Endothelial cell of umbilical vein (primary cell): ENCODE data around the gene PRLR. TPM values are rescaled to one million over a fixed set of nuclear protein-coding genes. Genes with fewer than 3 reads are reported as not detected.

Source experiments
- BruUV-seq: library from RNA; stranded (reverse); fragments of 400-500 nt; replicated peaks from 2 replicates; lab custom pipeline; 2021; lab: Mats Ljungman, UMichigan
- CTCF ChIA-PET: fragments of 300-600, 350-600 bp; sonication (Branson Sonifier 250); formaldehyde crosslinking; loops from one replicate; lab custom pipeline; 2021; ENCODE audit warnings: antibody characterized with exemption, inconsistent platforms; lab: Charles Lee
- POLR2A ChIA-PET: fragments of 300-600, 350-600 bp; sonication (Branson Sonifier 250); formaldehyde crosslinking; loops from one replicate; lab custom pipeline; 2021; ENCODE audit warnings: antibody characterized with exemption, inconsistent platforms; lab: Charles Lee
- DNase-seq: peaks from one replicate; pipeline ENCODE4 v3.0.0-alpha.2; 2011; ENCODE audit warnings: low read depth, low spot score
- FAIRE-seq: peaks from 2 replicates; lab custom pipeline; 2011; peaks lifted over from hg19 to GRCh38; lab: Jason Lieb, UNC
- H2AFZ ChIP-seq: 2 replicates; pipeline ENCODE4 v1.6.0; 2012; ENCODE audit warnings: low read depth, low read length, control low read depth, inconsistent platforms
- H3K27ac ChIP-seq: 2 replicates; pipeline ENCODE4 v1.5.1; 2011; ENCODE audit warnings: low read depth, mild to moderate bottlenecking, control low read depth, low read length, moderate library complexity; ENCODE audit not compliant: insufficient read depth
- H3K27me3 ChIP-seq, 2 experiments: 2 replicates each; pipeline versions ENCODE4 v1.6.0 to v1.6.1; 2011; ENCODE audit warnings: low read length in 2 of 2, mixed read lengths in 1 of 2; ENCODE audit not compliant: control insufficient read depth in 2 of 2, insufficient read depth in 2 of 2
- H3K36me3 ChIP-seq, 2 experiments: 2 replicates in 1 of 2; 3 replicates in 1 of 2; pipeline ENCODE4 v1.5.1; 2011; ENCODE audit warnings: low read length in 2 of 2, mild to moderate bottlenecking in 1 of 2, moderate library complexity in 1 of 2; ENCODE audit not compliant: control insufficient read depth in 2 of 2, insufficient read depth in 2 of 2; ENCODE audit errors: extremely low read depth in 1 of 2
- H3K4me1 ChIP-seq: 3 replicates; pipeline ENCODE4 v1.5.1; 2011; ENCODE audit warnings: mild to moderate bottlenecking, low read length; ENCODE audit not compliant: control insufficient read depth, insufficient read depth; ENCODE audit errors: extremely low read depth
- H3K4me2 ChIP-seq: 2 replicates; pipeline ENCODE4 v1.6.1; 2011; ENCODE audit warnings: low read length, control low read depth, mixed read lengths; ENCODE audit not compliant: insufficient read depth
- H3K4me3 ChIP-seq, 3 experiments: fragments of 200-600 bp in 1 of 3; sonication (generic), shearing (Covaris generic) in 1 of 3; replicated peaks in 1 of 3; 2 replicates each; pipeline ENCODE4 v1.5.1; 2011 to 2016; ENCODE audit warnings: control low read depth in 3 of 3, low read length in 3 of 3, mild to moderate bottlenecking in 2 of 3, inconsistent platforms in 1 of 3, low read depth in 1 of 3, moderate library complexity in 1 of 3; ENCODE audit not compliant: insufficient read depth in 1 of 3
- H3K79me2 ChIP-seq: 2 replicates; pipeline ENCODE4 v1.6.0; 2012; ENCODE audit warnings: low read length, inconsistent platforms; ENCODE audit not compliant: control insufficient read depth, insufficient read depth
- H3K9ac ChIP-seq: replicated peaks from 2 replicates; pipeline ENCODE3; 2011; ENCODE audit warnings: low read length, control low read depth; ENCODE audit not compliant: insufficient read depth; ENCODE audit errors: extremely low read depth
- H3K9me1 ChIP-seq: replicated peaks from 3 replicates; pipeline ENCODE4 v1.6.0; 2011; ENCODE audit warnings: mild to moderate bottlenecking, low read length; ENCODE audit not compliant: control insufficient read depth, insufficient read depth; ENCODE audit errors: extremely low read depth
- H3K9me3 ChIP-seq: replicated peaks from 2 replicates; pipeline ENCODE4 v1.5.1; 2012; ENCODE audit warnings: low read length, inconsistent platforms; ENCODE audit not compliant: control insufficient read depth, insufficient read depth
- H4K20me1 ChIP-seq: replicated peaks from 2 replicates; pipeline ENCODE3; 2011; ENCODE audit warnings: mild to moderate bottlenecking, low read length; ENCODE audit not compliant: control insufficient read depth, insufficient read depth; ENCODE audit errors: extremely low read depth
- CTCF ChIP-seq, 2 donors: IDR thresholded peaks; 1 replicate in 1 of 2; 2 replicates in 1 of 2; pipeline ENCODE4 v1.5.1; 2011; ENCODE audit warnings: low read length in 2 of 2, mild to moderate bottlenecking in 2 of 2, moderate library complexity in 2 of 2, control low read depth in 1 of 2, inconsistent platforms in 1 of 2, low read depth in 1 of 2; ENCODE audit not compliant: insufficient read depth in 1 of 2; ENCODE audit errors: extremely low read depth in 1 of 2
- EZH2 ChIP-seq: IDR thresholded peaks from 2 replicates; pipeline ENCODE4 v1.6.1; 2012; ENCODE audit warnings: borderline replicate concordance, low read depth, mild to moderate bottlenecking, moderate library complexity, low read length, inconsistent platforms; ENCODE audit not compliant: severe bottlenecking
- FOS ChIP-seq: IDR thresholded peaks from 2 replicates; pipeline ENCODE4 v1.6.1; 2011; ENCODE audit warnings: mild to moderate bottlenecking, low read length, moderate library complexity, borderline replicate concordance; ENCODE audit not compliant: insufficient read depth
- GATA2 ChIP-seq: IDR thresholded peaks from 2 replicates; pipeline ENCODE4 v1.7.0; 2011; ENCODE audit warnings: low read depth, mild to moderate bottlenecking, moderate library complexity, mixed read lengths, low read length; ENCODE audit not compliant: insufficient read length, insufficient read depth
- JUN ChIP-seq: IDR thresholded peaks from 2 replicates; pipeline ENCODE4 v1.6.1; 2011; ENCODE audit warnings: borderline replicate concordance, low read depth; ENCODE audit not compliant: insufficient read length, insufficient read depth
- MAX ChIP-seq: IDR thresholded peaks from 2 replicates; pipeline ENCODE4 v1.6.1; 2011; ENCODE audit not compliant: insufficient read depth, insufficient read length
- MYC ChIP-seq: IDR thresholded peaks from one replicate; pipeline ENCODE4 v1.6.1; 2011; ENCODE audit warnings: mild to moderate bottlenecking, low read depth, low read length
- POLR2A ChIP-seq: IDR thresholded peaks from 2 replicates; pipeline ENCODE4 v1.6.1; 2012; ENCODE audit warnings: low read depth, mild to moderate bottlenecking, control low read depth, low read length
- POLR2AphosphoS5 ChIP-seq: IDR thresholded peaks from 2 replicates; pipeline ENCODE4 v1.6.1; 2012; ENCODE audit warnings: low read depth, mild to moderate bottlenecking, control low read depth, low read length, moderate library complexity; ENCODE audit not compliant: insufficient read depth
- dilution Hi-C: fragments of 300-500 bp; cut with MboI; formaldehyde crosslinking; loops from one replicate; pipeline ENCODE4 v1.15.0; 2019; ENCODE audit warnings: low sequenced_read_pairs; ENCODE audit not compliant: extremely low pct_ligation_motif_present
- intact Hi-C: fragments of 100-400 bp; cut with micrococcal nuclease; formaldehyde crosslinking; loops from one replicate; pipeline ENCODE4 v1.10.0; 2022
- polyA plus RNA-seq, 4 experiments: library from polyadenylated mRNA; depleted of rRNA in 3 of 4; stranded (reverse) in 3 of 4; unstranded in 1 of 4; fragments of >200 nt; gene quantifications; 2 replicates each; pipeline versions ENCODE4 v1.2.1 to v1.2.3, GENCODE V29; 2011 to 2012; ENCODE audit warnings: missing spikeins in 1 of 4
- total RNA-seq: library from RNA; stranded (reverse); gene quantifications from 2 replicates; pipeline ENCODE4 v1.2.3, GENCODE V29; 2021

The PRLR gene
- total and polyA plus RNA-seq, 2 donors (not counting 3 experiments of a cell fraction or from before 2014, with no cell fraction given), result not detected

GRCh38 chr5:35198075-35198474 is 32.2 kb downstream of the PRLR start:
- ChIA-PET POLR2A (no interaction called here), CTCF (interaction anchor here (1.3 kb wide), 1 partner anchor 10 kb away, joined by 3 read pairs; no protein-coding TSS in a partner anchor)
- Histone ChIP-seq H3K4me2 (no peak overlapping the region), H3K4me3 (no peak overlapping the region), H3K27me3 (peaks cover 2% of the 10 kb centered on the region in 2 experiments), H3K9ac (no peak overlapping the region), H3K36me3 (no peaks in the 10 kb centered on the region), H2AFZ (no peak overlapping the region), H3K9me1 (peaks cover 3% of the 10 kb centered on the region), H3K4me1 (no peaks in the 10 kb centered on the region), H3K27ac (no peak overlapping the region), H3K9me3 (no peaks in the 10 kb centered on the region), H4K20me1 (no peaks in the 10 kb centered on the region), H3K79me2 (no peaks in the 10 kb centered on the region)
- no TSS peak for BruUV-seq
- intact Hi-C loops (no loop called here), dilution Hi-C loops (no loop called here)
- FAIRE-seq, result no peak
- TF ChIP-seq JUN (no peak), POLR2A (no peak)
- peak; percentile 47 for DNase-seq

- Histone ChIP-seq H3K79me2 (no peaks in the 10 kb centered on the region), H3K9me3 (no peaks in the 10 kb centered on the region), H3K36me3 (no peaks in the 10 kb centered on the region), H4K20me1 (no peaks in the 10 kb centered on the region), H3K4me2 (no peak overlapping the region), H2AFZ (no peak overlapping the region), H3K9me1 (peaks cover 3% of the 10 kb centered on the region), H3K4me1 (no peaks in the 10 kb centered on the region), H3K27me3 (peaks cover 2% of the 10 kb centered on the region in 2 experiments), H3K27ac (no peak overlapping the region), H3K9ac (no peak overlapping the region), H3K4me3 (no peak overlapping the region)
- BruUV-seq, result no TSS peak
- ChIA-PET POLR2A (no interaction called here), CTCF (no interaction called here)
- dilution Hi-C loops, result no loop called here
- FAIRE-seq, result no peak
- TF ChIP-seq POLR2AphosphoS5, result no peak
- TF ChIP-seq FOS, result no peak
- no peak for TF ChIP-seq EZH2
- no peak for TF ChIP-seq CTCF (IDR thresholded peaks at IDR 0.05; ENCODE audit: extremely low read depth in 1 of 2, insufficient read depth in 1 of 2, low read depth in 1 of 2, low read length in 2 of 2)
- TF ChIP-seq MAX, result no peak
- no peak for TF ChIP-seq GATA2
- TF ChIP-seq JUN, result no peak
- TF ChIP-seq POLR2A, result no peak
- no peak for TF ChIP-seq MYC
- no peak for DNase-seq
- intact Hi-C loops, result no loop called here
Measured at GRCh38 chr5:35197351-35197750, 32.9 kb downstream of the PRLR start.
